Fibroblast of skin of right biceps (primary cell): ENCODE measurements around the gene HEXA.
A peak's percentile ranks its signal among the peaks of the same experiment; 100 is the strongest.

Experiments used
- DNase-seq: peaks from one replicate; pipeline ENCODE4 v3.0.0-alpha.2; 2013

The HEXA gene

GRCh38 chr15:72318408-72318942 lies 57.3 kb downstream of the HEXA start:
- DNase-seq = no peak

GRCh38 chr15:72315706-72316370 lies 60.0 kb downstream of the HEXA start:
- no peak for DNase-seq

GRCh38 chr15:72313881-72314280 lies 61.9 kb downstream of the HEXA start:
- no peak for DNase-seq

- DNase-seq = no peak
These were observed 62.4 kb downstream of the HEXA start for GRCh38 chr15:72313448-72313840.

- DNase-seq = peak; percentile 60
These were observed 63.0 kb downstream of the HEXA start for GRCh38 chr15:72312605-72313447.

GRCh38 chr15:72307026-72307425 lies 68.8 kb downstream of the HEXA start:
- no peak for DNase-seq

GRCh38 chr15:72306211-72306785 lies 69.5 kb downstream of the HEXA start:
- peak; percentile 52 for DNase-seq

GRCh38 chr15:72304596-72304995 lies 71.2 kb downstream of the HEXA start:
- no peak for DNase-seq

GRCh38 chr15:72302955-72303354 lies 72.9 kb downstream of the HEXA start:
- DNase-seq = no peak
